ENCODE measurements around the gene ASAP2. TPM values are rescaled to one million over a fixed set of nuclear protein-coding genes. Genes with fewer than 3 reads are reported as not detected.
A peak's percentile ranks its signal among the peaks of the same experiment; 100 is the strongest.

Gene ASAP2
- polyA plus RNA-seq, 1 donor (not counting 4 experiments of a cell fraction or from before 2014, with no cell fraction given), result 54.2 TPM

DNA sequence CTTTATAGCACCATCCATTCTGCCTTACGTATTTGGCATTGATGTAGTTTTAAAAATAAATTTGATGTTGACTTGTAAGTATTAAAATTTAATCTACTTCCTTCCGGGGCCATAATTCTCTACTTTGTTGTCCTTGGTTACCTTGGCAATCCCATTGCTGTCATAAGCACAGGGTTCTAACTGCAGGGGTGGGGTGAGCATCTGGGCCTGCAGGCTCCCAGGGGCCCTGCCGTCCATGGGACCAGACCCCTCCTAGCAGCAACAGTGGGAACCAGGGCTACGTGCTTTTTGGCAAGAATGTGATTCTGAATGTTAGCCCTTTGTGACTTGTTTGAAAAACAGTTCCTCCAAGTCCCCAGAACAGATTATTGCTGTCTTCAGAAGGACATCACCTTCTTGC, 4.9 kb downstream of the ASAP2 start:
- Histone ChIP-seq H3K4me2 (ENCODE audit: control insufficient read depth, extremely low read depth, insufficient read depth, low read depth, low read length) (peak overlapping the region; percentile 47), H3K4me3 (ENCODE audit: control insufficient read depth in 2 of 3, extremely low read depth in 1 of 3, insufficient read depth in 2 of 3, low read depth in 1 of 3, low read length in 3 of 3) (peak overlapping the region in 1 of 3 experiments; percentile 14), H3K4me1 (ENCODE audit: control insufficient read depth, extremely low read depth, insufficient read depth, low read length) (peaks cover 30% of the 10 kb centered on the region), H4K20me1 (ENCODE audit: control insufficient read depth, extremely low read depth, insufficient read depth, low read length) (peaks cover 5% of the 10 kb centered on the region), H3K9me1 (ENCODE audit: control insufficient read depth, extremely low read depth, insufficient read depth, low read length) (peaks cover 8% of the 10 kb centered on the region), H3K9me3 (ENCODE audit: control insufficient read depth, low read depth, low read length) (no peaks in the 10 kb centered on the region), H2AFZ (ENCODE audit: control insufficient read depth, low read length) (no peak overlapping the region), H3K79me2 (ENCODE audit: control insufficient read depth, insufficient read depth, low read length) (peaks cover 93% of the 10 kb centered on the region), H3K27ac (ENCODE audit: control insufficient read depth, insufficient read depth, low read length) (no peak overlapping the region), H3K9ac (ENCODE audit: control insufficient read depth, extremely low read depth, insufficient read depth, low read length) (no peak overlapping the region), H3K27me3 (ENCODE audit: control insufficient read depth, extremely low read depth, insufficient read depth, low read length) (no peaks in the 10 kb centered on the region), H3K36me3 (ENCODE audit: control insufficient read depth in 2 of 2, extremely low read depth in 1 of 2, insufficient read depth in 2 of 2, low read length in 2 of 2) (peaks cover 3 to 16% of the 10 kb centered on the region in 2 experiments)
- DNase-seq (ENCODE audit: low read depth, low spot score), result no peak
- dilution Hi-C loops (cut with MboI; ENCODE audit: extremely low pct_ligation_motif_present, low sequenced_read_pairs), result no loop called here
- no peak for FAIRE-seq
- TF ChIP-seq, protein P1, sequence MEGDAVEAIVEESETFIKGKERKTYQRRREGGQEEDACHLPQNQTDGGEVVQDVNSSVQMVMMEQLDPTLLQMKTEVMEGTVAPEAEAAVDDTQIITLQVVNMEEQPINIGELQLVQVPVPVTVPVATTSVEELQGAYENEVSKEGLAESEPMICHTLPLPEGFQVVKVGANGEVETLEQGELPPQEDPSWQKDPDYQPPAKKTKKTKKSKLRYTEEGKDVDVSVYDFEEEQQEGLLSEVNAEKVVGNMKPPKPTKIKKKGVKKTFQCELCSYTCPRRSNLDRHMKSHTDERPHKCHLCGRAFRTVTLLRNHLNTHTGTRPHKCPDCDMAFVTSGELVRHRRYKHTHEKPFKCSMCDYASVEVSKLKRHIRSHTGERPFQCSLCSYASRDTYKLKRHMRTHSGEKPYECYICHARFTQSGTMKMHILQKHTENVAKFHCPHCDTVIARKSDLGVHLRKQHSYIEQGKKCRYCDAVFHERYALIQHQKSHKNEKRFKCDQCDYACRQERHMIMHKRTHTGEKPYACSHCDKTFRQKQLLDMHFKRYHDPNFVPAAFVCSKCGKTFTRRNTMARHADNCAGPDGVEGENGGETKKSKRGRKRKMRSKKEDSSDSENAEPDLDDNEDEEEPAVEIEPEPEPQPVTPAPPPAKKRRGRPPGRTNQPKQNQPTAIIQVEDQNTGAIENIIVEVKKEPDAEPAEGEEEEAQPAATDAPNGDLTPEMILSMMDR (optimal IDR thresholded peaks at IDR 0.05 in 1 of 3, IDR thresholded peaks at IDR 0.05 in 1 of 3, conservative IDR thresholded peaks at IDR 0.05 in 1 of 3; ENCODE audit: extremely low read depth in 1 of 3, insufficient read depth in 2 of 3, low read length in 3 of 3), result no peak
- no peak for TF ChIP-seq EZH2 (IDR thresholded peaks at IDR 0.05; ENCODE audit: low read length)

DNA sequence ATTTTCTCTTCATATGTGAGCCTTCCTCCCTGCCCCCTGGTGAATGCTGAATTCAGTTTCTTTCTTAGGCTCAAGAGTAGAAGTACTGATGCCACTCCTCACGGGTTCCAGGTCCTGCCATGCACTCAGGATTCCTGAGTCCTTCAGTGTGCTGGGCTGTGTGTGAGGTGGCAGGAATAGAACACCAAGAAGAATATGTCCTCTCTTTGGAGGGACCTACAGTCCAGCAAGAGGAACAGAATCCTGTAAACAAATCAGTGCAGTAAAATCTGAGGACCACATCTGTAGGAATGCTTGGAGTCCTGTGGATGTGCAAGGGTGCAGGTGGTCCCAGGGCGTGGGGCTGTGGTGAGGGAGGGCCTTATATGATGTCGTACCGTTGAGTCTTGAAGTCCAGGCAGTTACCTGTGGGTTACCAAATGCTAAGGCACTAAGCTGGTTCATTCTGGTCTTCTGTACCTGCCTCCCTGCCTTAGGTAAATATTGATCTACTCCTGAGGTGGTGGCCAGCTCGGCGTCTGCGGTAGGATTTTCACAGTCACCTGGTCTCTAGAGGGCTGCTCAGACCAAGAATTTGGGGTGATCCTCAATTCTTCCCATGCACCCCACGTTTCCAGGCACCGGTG, 5.5 kb downstream of the ASAP2 start:
- DNase-seq (ENCODE audit: low read depth, low spot score) (no peak), FAIRE-seq (no peak)
- peaks cover 8% of the 10 kb centered on the region for H3K9me1 ChIP-seq (ENCODE audit: control insufficient read depth, extremely low read depth, insufficient read depth, low read length)
- H3K4me3 ChIP-seq (ENCODE audit: control insufficient read depth in 2 of 3, extremely low read depth in 1 of 3, insufficient read depth in 2 of 3, low read depth in 1 of 3, low read length in 3 of 3), result peak overlapping the region in 1 of 3 experiments; percentile 26
- peaks cover 96% of the 10 kb centered on the region for H3K79me2 ChIP-seq (ENCODE audit: control insufficient read depth, insufficient read depth, low read length)
- dilution Hi-C loops (cut with MboI; ENCODE audit: extremely low pct_ligation_motif_present, low sequenced_read_pairs), result no loop called here
- H3K4me2 ChIP-seq (ENCODE audit: control insufficient read depth, extremely low read depth, insufficient read depth, low read depth, low read length), result peak overlapping the region; percentile 47
- TF ChIP-seq EZH2 (IDR thresholded peaks at IDR 0.05; ENCODE audit: low read length), result no peak
- TF ChIP-seq, protein P1 (optimal IDR thresholded peaks at IDR 0.05 in 1 of 3, IDR thresholded peaks at IDR 0.05 in 1 of 3, conservative IDR thresholded peaks at IDR 0.05 in 1 of 3; ENCODE audit: extremely low read depth in 1 of 3, insufficient read depth in 2 of 3, low read length in 3 of 3), result no peak
- H3K27ac ChIP-seq (ENCODE audit: control insufficient read depth, insufficient read depth, low read length), result peak overlapping the region; percentile 33
- H3K36me3 ChIP-seq (ENCODE audit: control insufficient read depth in 2 of 2, extremely low read depth in 1 of 2, insufficient read depth in 2 of 2, low read length in 2 of 2), result peaks cover 3 to 17% of the 10 kb centered on the region in 2 experiments
- H2AFZ ChIP-seq (ENCODE audit: control insufficient read depth, low read length), result no peak overlapping the region
- H3K4me1 ChIP-seq (ENCODE audit: control insufficient read depth, extremely low read depth, insufficient read depth, low read length), result peaks cover 36% of the 10 kb centered on the region
- no peaks in the 10 kb centered on the region for H3K9me3 ChIP-seq (ENCODE audit: control insufficient read depth, low read depth, low read length)
- H3K27me3 ChIP-seq (ENCODE audit: control insufficient read depth, extremely low read depth, insufficient read depth, low read length), result no peaks in the 10 kb centered on the region
- no peak overlapping the region for H3K9ac ChIP-seq (ENCODE audit: control insufficient read depth, extremely low read depth, insufficient read depth, low read length)
- H4K20me1 ChIP-seq (ENCODE audit: control insufficient read depth, extremely low read depth, insufficient read depth, low read length), result peaks cover 8% of the 10 kb centered on the region
